Fibroblast of skin of scalp (primary cell): Measurements from ENCODE around the gene PILRA. TPM values are rescaled to one million over a fixed set of nuclear protein-coding genes. Genes with fewer than 3 reads are reported as not detected.
A peak's percentile ranks its signal among the peaks of the same experiment; 100 is the strongest.
"Not testable (repeated sequence)": the region's sequence is repeated elsewhere in the genome, so short reads cannot be mapped to it uniquely, and the experiment has no call there.

Experiments
- DNase-seq: peaks from one replicate; pipeline ENCODE4 v3.0.0-alpha.2; 2013
- polyA plus RNA-seq, 2 experiments: library from polyadenylated mRNA; unstranded; fragments of 120-200 nt; gene quantifications; one replicate each; pipeline ENCODE4 v1.2.1, GENCODE V29; 2013; ENCODE audit not compliant: insufficient read length in 2 of 2

PILRA gene
- 0.36 TPM for polyA plus RNA-seq (2013, experiment 1 of 2; ENCODE audit: insufficient read length)
- polyA plus RNA-seq (2013, experiment 2 of 2; ENCODE audit: insufficient read length), result 1.0 TPM

DNA sequence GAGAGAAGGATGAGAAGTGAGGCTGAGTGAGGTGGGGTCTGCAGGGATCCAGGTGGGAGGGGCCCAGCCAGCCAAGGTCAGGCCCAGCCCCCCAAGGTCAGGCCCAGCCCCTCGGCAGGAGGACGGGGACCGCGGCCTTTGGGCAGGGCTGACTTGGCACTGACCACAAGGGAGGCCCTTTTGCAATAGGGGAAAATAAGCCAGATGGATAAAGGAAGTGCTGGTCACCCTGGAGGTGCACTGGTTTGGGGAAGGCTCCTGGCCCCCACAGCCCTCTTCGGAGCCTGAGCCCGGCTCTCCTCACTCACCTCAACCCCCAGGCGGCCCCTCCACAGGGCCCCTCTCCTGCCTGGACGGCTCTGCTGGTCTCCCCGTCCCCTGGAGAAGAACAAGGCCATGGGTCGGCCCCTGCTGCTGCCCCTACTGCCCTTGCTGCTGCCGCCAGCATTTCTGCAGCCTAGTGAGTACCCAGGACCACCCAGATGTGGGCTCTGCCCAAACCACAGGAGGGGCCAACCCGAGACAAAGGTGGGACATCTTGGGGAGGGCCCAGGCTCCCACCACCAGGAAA, at the start of gene PILRA:
Gene PILRA (plus strand): TSS at position 227 of the 571 bp plus-strand sequence. CDS start 170 bp downstream, at position 397.
- DNase-seq, result no peak

GRCh38 chr7:100324194-100324593, 49.1 kb upstream of the PILRA start:
- not testable (repeated sequence) for DNase-seq

DNA sequence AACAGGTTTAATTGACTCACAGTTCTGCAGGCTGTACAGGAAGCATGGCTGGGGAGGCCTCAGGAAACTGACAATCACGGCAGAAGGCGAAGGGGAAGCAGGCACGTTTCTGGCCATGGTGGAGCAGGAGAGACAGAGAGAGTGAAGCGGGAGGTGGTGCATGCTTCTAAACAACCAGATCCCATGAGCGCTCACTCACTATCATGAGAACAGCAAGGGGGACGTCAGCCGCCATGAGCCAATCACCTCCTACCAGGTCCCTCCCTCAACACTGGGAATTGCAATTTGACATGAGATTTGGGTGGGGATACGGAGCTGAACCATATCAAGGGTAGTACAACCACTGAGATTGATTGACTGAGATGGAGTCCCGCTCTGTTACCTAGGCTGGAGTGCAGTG, 47.6 kb upstream of the PILRA start:
- not testable (repeated sequence) for DNase-seq

- DNase-seq, result not testable (repeated sequence)
These were observed 46.4 kb upstream of the PILRA start for GRCh38 chr7:100326914-100327313.

GRCh38 chr7:100335566-100336466, 37.5 kb upstream of the PILRA start:
- DNase-seq, result peak; percentile 92

- DNase-seq, result not testable (repeated sequence)
These were observed 35.1 kb upstream of the PILRA start for GRCh38 chr7:100338083-100338696.

DNA sequence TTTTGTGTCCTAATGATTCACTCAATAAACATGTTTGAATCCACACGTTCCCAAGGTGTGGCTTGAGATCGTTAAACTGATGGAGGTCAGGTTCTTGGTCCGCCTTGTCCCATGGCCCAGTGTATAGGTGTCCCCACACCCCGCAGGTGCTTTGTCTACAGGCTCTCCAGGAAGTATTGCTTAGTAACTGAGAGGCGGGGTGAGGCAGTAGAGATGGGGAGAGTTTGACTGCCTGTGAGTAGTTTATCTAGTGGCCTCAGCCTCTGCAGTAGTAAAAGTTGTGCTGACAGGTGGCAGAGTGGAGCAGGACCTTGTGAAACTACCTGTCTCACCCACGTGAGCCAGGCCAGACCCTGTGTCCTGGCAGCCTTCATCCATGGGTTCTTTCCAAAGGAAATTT, 32.0 kb upstream of the PILRA start:
- not testable (repeated sequence) for DNase-seq

DNA sequence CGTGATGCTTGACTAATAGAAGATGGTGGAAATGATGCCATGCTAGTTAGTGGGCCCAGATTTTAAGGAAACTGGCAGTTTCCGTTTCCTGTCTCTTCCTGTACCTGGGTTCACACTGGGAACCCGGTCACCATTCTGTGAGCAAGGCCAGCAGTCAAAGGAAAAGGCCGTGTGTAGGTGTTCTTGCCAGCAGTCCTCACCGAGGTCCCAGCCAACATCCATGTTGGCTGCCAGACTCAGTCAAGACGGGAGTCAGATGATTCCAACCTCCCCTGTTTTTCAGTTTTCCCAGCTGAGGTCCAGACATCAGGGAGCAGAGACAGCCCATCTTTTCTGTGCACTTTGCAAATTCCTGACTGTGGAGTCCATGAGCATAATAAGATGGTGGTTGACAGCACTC, 30.5 kb upstream of the PILRA start:
- no peak for DNase-seq

- not testable (repeated sequence) for DNase-seq
These were observed 29.1 kb upstream of the PILRA start for GRCh38 chr7:100344124-100344559.

- DNase-seq, result peak; percentile 25
These were observed 28.6 kb upstream of the PILRA start for GRCh38 chr7:100344560-100345287.

GRCh38 chr7:100345288-100345672, 28.0 kb upstream of the PILRA start:
- DNase-seq, result peak; percentile 63

- DNase-seq, result no peak
These were observed 26.4 kb upstream of the PILRA start for GRCh38 chr7:100346921-100347320.

- no peak for DNase-seq
These were observed 24.5 kb upstream of the PILRA start for GRCh38 chr7:100348805-100349204.

DNA sequence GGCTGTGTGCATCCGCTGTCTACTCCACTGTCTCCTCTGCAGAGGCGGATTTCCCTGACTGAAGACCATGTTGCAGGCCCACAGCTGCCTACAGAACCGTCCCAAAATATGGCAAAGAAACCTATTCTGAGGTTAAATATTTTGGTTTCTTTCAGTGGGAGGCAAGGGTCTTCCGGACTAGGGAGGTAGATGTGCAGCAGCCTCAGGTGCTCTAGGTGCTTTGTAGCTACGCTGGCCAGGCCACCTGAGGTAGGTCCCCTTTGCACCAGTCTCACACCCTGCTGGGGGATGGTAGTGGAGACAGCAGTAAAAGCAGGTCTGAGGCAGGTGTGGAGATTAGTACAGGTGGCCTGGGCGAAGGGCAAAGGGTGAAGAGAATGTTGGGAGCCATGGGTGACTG, 23.5 kb upstream of the PILRA start:
- DNase-seq, result no peak

DNA sequence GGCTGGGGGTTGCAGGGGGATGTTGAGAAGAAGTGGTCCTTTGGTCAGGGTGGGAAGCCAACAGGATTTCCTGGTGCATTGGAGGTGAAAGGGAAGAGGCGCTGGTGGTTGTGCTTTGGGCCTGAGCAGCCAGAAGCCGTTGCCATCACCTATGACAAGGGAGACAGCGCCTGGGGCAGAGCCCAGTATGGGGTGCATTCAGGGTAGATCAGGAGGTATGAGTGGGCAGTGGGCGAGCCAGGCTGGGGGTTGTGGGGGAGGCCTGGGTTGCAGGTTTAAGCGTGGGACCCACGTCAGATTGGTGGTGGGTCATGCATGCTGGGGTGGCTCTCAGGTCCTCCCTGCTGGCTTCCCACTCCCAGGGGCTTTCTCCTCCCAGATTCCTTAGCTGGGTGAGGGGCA, 21.6 kb upstream of the PILRA start:
- no peak for DNase-seq

GRCh38 chr7:100352230-100352781, 21.0 kb upstream of the PILRA start:
- not testable (repeated sequence) for DNase-seq

- no peak for DNase-seq
These were observed 20.2 kb upstream of the PILRA start for GRCh38 chr7:100352984-100353684.

GRCh38 chr7:100353685-100354330, 19.5 kb upstream of the PILRA start:
- DNase-seq, result no peak

DNA sequence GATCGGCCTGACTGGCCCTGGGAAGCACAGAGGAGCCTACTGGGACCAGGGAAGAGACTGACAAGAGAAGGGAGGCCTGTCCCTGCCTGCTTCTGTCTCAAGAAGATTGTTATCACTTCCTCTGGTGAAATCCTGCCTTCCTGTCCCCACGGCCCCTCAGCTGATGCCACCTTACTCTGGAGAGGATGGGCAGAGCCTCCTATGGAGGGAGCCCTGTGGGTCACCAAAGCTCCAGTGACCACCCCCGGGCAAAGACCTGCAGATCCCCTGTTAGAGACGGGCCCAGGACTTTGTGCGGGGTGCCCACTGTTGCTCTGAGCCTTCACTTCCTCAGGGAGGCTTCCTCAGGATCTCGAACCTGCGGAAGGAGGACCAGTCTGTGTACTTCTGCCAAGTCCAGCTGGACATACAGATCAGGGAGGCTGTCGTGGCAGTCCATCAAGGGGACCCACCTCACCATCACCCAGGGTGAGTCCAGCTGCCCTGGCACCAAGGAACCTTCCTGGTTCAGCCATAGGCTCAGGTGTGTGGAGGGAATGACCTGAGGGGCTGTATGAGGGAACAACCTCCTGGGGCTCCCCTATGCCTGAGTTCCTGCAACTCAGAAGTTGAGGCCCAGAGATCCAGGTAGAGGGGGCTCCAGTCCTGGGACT, 16.7 kb upstream of the PILRA start:
- DNase-seq, result no peak

- no peak for DNase-seq
These were observed 16.1 kb upstream of the PILRA start for GRCh38 chr7:100357131-100357561.
